Large intestine (tissue), 3 donors: ENCODE data around the gene PCYOX1L. TPM values are rescaled to one million over a fixed set of nuclear protein-coding genes. Genes with fewer than 3 reads are reported as not detected.
A peak's percentile ranks its signal among the peaks of the same experiment; 100 is the strongest.

Experiments used
- DNase-seq, 2 donors: peaks; one replicate each; pipeline versions ENCODE4 v3.0.0 to v3.0.0-alpha.2; 2013
- H3K27ac ChIP-seq: one replicate; pipeline ENCODE4 v1.5.1; 2013; ENCODE audit warnings: low read length
- H3K27me3 ChIP-seq: 2 replicates; pipeline ENCODE4 v1.6.1; 2013; ENCODE audit warnings: low read length; ENCODE audit not compliant: control insufficient read depth, insufficient read depth
- H3K36me3 ChIP-seq: 2 replicates; pipeline ENCODE4 v1.6.1; 2013; ENCODE audit warnings: low read length; ENCODE audit not compliant: control insufficient read depth, insufficient read depth
- H3K4me1 ChIP-seq: one replicate; pipeline ENCODE4 v1.6.1; 2013; ENCODE audit warnings: low read length; ENCODE audit not compliant: control insufficient read depth, insufficient read depth
- H3K4me3 ChIP-seq: one replicate; pipeline ENCODE4 v1.5.1; 2013; ENCODE audit warnings: low read length
- H3K9me3 ChIP-seq: one replicate; pipeline ENCODE4 v1.6.1; 2013; ENCODE audit warnings: mild to moderate bottlenecking, low read depth, low read length, moderate library complexity; ENCODE audit not compliant: control insufficient read depth
- WGBS: methylation state at CpG from one replicate; pipeline ENCODE4 v1.1.5; 2013; ENCODE audit warnings: low lambda C conversion rate; ENCODE audit not compliant: insufficient coverage; 5-methylcytosine and 5-hydroxymethylcytosine counted together
- polyA plus RNA-seq: library from polyadenylated mRNA; unstranded; fragments of 120-200 nt; gene quantifications from one replicate; pipeline ENCODE4 v1.2.1, GENCODE V29; 2013

PCYOX1L gene
- polyA plus RNA-seq, 1 donor: 48.7 TPM

GRCh38 chr5:149364719-149365118 is 6.9 kb downstream of the PCYOX1L start:
- Histone ChIP-seq H3K4me1 (peaks cover 12% of the 10 kb centered on the region), H3K36me3 (peaks cover 4% of the 10 kb centered on the region), H3K27me3 (no peaks in the 10 kb centered on the region), H3K9me3 (no peaks in the 10 kb centered on the region), H3K27ac (no peak overlapping the region), H3K4me3 (no peak overlapping the region)
- DNase-seq: no peak
- WGBS: no CpG with 5 or more reads among the region's 2 CpGs

- Histone ChIP-seq H3K27ac (no peak overlapping the region), H3K27me3 (no peaks in the 10 kb centered on the region), H3K4me3 (no peak overlapping the region), H3K9me3 (no peaks in the 10 kb centered on the region), H3K4me1 (peaks cover 12% of the 10 kb centered on the region), H3K36me3 (peaks cover 4% of the 10 kb centered on the region)
- WGBS: no CpG with 5 or more reads among the region's 6 CpGs
- no peak for DNase-seq
These were observed 7.6 kb downstream of the PCYOX1L start for GRCh38 chr5:149365418-149365817.

GRCh38 chr5:149366169-149366729 is 8.4 kb downstream of the PCYOX1L start:
- no CpG with 5 or more reads among the region's 1 CpG for WGBS
- H3K4me1 ChIP-seq: peaks cover 15% of the 10 kb centered on the region
- no peaks in the 10 kb centered on the region for H3K27me3 ChIP-seq
- H3K4me3 ChIP-seq: no peak overlapping the region
- DNase-seq: peak in 1 of 2 donors; percentile 72
- peaks cover 4% of the 10 kb centered on the region for H3K36me3 ChIP-seq
- peak overlapping the region; percentile 13 for H3K27ac ChIP-seq
- H3K9me3 ChIP-seq: no peaks in the 10 kb centered on the region

- peaks cover 19% of the 10 kb centered on the region for H3K4me1 ChIP-seq
- H3K27me3 ChIP-seq: no peaks in the 10 kb centered on the region
- peak; percentile 63 to 66 for DNase-seq
- no peak overlapping the region for H3K4me3 ChIP-seq
- H3K27ac ChIP-seq: no peak overlapping the region
- no peaks in the 10 kb centered on the region for H3K9me3 ChIP-seq
- no CpG with 5 or more reads among the region's 14 CpGs for WGBS
- H3K36me3 ChIP-seq: peaks cover 4% of the 10 kb centered on the region
These were observed 9.6 kb downstream of the PCYOX1L start for GRCh38 chr5:149367249-149367971.

GRCh38 chr5:149367972-149368645 is 10.3 kb downstream of the PCYOX1L start:
- H3K4me3 ChIP-seq: no peak overlapping the region
- no peaks in the 10 kb centered on the region for H3K9me3 ChIP-seq
- H3K27ac ChIP-seq: no peak overlapping the region
- H3K4me1 ChIP-seq: peaks cover 19% of the 10 kb centered on the region
- no peak for DNase-seq
- peaks cover 4% of the 10 kb centered on the region for H3K36me3 ChIP-seq
- H3K27me3 ChIP-seq: no peaks in the 10 kb centered on the region
- WGBS: no CpG with 5 or more reads among the region's 22 CpGs

- WGBS: no CpG with 5 or more reads among the region's 2 CpGs
- Histone ChIP-seq H3K27ac (no peak overlapping the region), H3K27me3 (no peaks in the 10 kb centered on the region), H3K4me3 (no peak overlapping the region), H3K9me3 (no peaks in the 10 kb centered on the region), H3K36me3 (peaks cover 4% of the 10 kb centered on the region), H3K4me1 (peaks cover 19% of the 10 kb centered on the region)
- no peak for DNase-seq
These were observed 13.0 kb downstream of the PCYOX1L start for GRCh38 chr5:149370878-149371277.

GRCh38 chr5:149371296-149371962 is 13.6 kb downstream of the PCYOX1L start:
- no peak overlapping the region for H3K4me3 ChIP-seq
- no peak overlapping the region for H3K27ac ChIP-seq
- WGBS: no CpG with 5 or more reads among the region's 12 CpGs

GRCh38 chr5:149372076-149372795 is 14.4 kb downstream of the PCYOX1L start:
- Histone ChIP-seq H3K9me3 (no peaks in the 10 kb centered on the region), H3K36me3 (peaks cover 4% of the 10 kb centered on the region), H3K4me3 (no peak overlapping the region), H3K27ac (no peak overlapping the region), H3K4me1 (peaks cover 13% of the 10 kb centered on the region), H3K27me3 (no peaks in the 10 kb centered on the region)
- WGBS: no CpG with 5 or more reads among the region's 4 CpGs
- no peak for DNase-seq

More at GRCh38 chr5:149371296-149371962, 13.6 kb downstream of the PCYOX1L start:
- Histone ChIP-seq H3K36me3 (peaks cover 4% of the 10 kb centered on the region), H3K27me3 (no peaks in the 10 kb centered on the region), H3K4me1 (peaks cover 16% of the 10 kb centered on the region), H3K9me3 (no peaks in the 10 kb centered on the region)
- peak in 1 of 2 donors; percentile 48 for DNase-seq

- no CpG with 5 or more reads among the region's 3 CpGs for WGBS
- no peak overlapping the region for H3K27ac ChIP-seq
- H3K4me3 ChIP-seq: no peak overlapping the region
- no peak for DNase-seq
- no peaks in the 10 kb centered on the region for H3K27me3 ChIP-seq
- peaks cover 7% of the 10 kb centered on the region for H3K4me1 ChIP-seq
- H3K9me3 ChIP-seq: no peaks in the 10 kb centered on the region
- H3K36me3 ChIP-seq: peaks cover 4% of the 10 kb centered on the region
These were observed 15.1 kb downstream of the PCYOX1L start for GRCh38 chr5:149372932-149373331.

GRCh38 chr5:149374303-149374702 is 16.5 kb downstream of the PCYOX1L start:
- DNase-seq: no peak
- no peak overlapping the region for H3K27ac ChIP-seq
- H3K36me3 ChIP-seq: no peaks in the 10 kb centered on the region
- H3K4me1 ChIP-seq: peaks cover 7% of the 10 kb centered on the region
- H3K4me3 ChIP-seq: no peak overlapping the region
- WGBS: no CpG with 5 or more reads among the region's 20 CpGs
- no peaks in the 10 kb centered on the region for H3K9me3 ChIP-seq
- no peaks in the 10 kb centered on the region for H3K27me3 ChIP-seq
